ENCODE data around the gene QRFP. TPM values are rescaled to one million over a fixed set of nuclear protein-coding genes. Genes with fewer than 3 reads are reported as not detected.

QRFP gene
- total RNA-seq, 4 donors from 2014 or later: not detected

DNA sequence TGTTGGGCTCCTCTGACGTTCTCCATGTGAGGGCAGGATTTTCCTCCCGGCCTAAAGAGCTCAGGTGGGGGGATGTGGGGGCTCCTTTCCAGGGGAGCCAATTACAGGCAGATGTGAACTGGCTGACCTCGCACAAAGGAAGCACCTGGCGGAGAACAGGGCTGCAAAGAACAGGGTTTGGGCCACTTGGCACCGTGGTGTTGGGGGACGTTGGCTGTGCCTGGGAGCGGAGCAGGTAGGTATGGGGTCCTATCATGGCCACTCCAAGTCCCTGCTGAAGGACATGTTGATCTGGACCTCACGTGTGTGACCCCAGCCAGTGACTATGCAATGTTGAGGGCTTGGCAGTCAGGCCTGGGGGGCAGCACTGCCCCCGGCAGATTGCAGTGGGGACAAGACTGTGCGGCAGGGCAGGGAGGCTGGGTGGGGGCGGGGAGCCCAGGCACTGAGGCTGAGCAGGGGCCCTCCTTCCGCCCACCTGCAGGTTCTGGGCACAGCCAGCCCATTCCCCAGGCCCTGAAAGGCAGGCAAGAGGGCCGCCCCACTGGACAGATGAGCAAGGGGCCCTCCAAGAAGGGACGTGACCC lies 23.0 kb upstream of the QRFP start:
- 66 to 70% methylated on average over 11 to 14 of the region's 14 CpGs for WGBS, 2 donors
- TF ChIP-seq CTCF (IDR thresholded peaks at IDR 0.05) (no peak), POLR2A (IDR thresholded peaks at IDR 0.05) (no peak)
- DNase-seq (ENCODE audit: low spot score in 2 of 2): no peak
- intact Hi-C loops (cut with DNase I; ENCODE audit: low total_unique reads): no loop called here
- H3K4me3 ChIP-seq (ENCODE audit: low read depth, poor library complexity, severe bottlenecking): no peak overlapping the region

GRCh38 chr9:130918826-130919558 lies 22.4 kb upstream of the QRFP start:
- DNase-seq (ENCODE audit: low spot score in 2 of 2): no peak
- no peak overlapping the region for H3K4me3 ChIP-seq (ENCODE audit: low read depth, poor library complexity, severe bottlenecking)
- intact Hi-C loops (cut with DNase I; ENCODE audit: low total_unique reads): no loop called here
- TF ChIP-seq POLR2A (IDR thresholded peaks at IDR 0.05) (no peak), CTCF (IDR thresholded peaks at IDR 0.05) (no peak)
- 57 to 62% methylated on average over 18 to 33 of the region's 33 CpGs for WGBS, 2 donors

DNA sequence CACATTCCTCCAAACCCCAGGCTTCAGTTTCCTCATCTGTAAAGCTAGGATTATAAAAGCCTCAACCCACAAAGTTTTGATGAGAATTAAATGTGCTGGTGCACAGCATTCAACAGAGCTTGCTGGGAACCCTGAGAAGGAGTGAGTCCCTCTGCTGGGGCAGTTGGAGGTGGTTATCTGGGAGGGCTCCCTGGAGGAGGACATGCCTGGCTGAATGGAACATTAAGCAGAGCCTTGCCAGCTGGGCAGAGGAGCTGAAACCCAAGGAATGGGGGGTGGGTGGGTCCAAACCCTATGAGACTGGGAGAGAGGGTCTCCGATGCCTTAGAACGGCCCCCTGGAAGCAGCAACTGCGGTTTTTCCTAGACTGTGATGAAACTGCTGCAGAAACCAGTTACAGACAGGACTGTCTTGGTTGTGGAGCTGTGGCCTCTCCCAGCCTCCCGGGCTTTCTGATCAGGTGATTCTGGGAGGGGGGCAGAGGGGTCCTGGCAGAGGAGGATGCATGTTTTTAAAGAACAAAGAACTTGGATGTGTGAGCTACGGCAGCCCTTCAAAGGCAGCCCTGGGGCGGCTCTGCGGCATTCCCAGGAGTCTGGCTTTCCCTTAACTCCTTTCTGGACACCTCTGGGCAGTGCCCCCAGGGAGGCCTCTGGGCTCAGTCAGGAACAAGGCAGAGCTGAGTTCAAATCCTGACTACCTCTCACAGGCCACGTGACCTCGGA lies 21.7 kb upstream of the QRFP start:
- no peak overlapping the region for H3K4me3 ChIP-seq (ENCODE audit: low read depth, poor library complexity, severe bottlenecking)
- TF ChIP-seq CTCF (IDR thresholded peaks at IDR 0.05) (no peak), POLR2A (IDR thresholded peaks at IDR 0.05) (no peak)
- no peak for DNase-seq (ENCODE audit: low spot score in 2 of 2)
- WGBS, 2 donors: 41 to 43% methylated on average over 9 of the region's 9 CpGs
- intact Hi-C loops (cut with DNase I; ENCODE audit: low total_unique reads): no loop called here

- H3K4me3 ChIP-seq (ENCODE audit: low read depth, poor library complexity, severe bottlenecking): no peak overlapping the region
- DNase-seq (ENCODE audit: low spot score in 2 of 2): no peak
- TF ChIP-seq CTCF (IDR thresholded peaks at IDR 0.05): no peak
- TF ChIP-seq POLR2A (IDR thresholded peaks at IDR 0.05): no peak
- 61 to 69% methylated on average over 27 to 30 of the region's 34 CpGs for WGBS, 2 donors
- intact Hi-C loops (cut with DNase I; ENCODE audit: low total_unique reads): no loop called here
Observed at GRCh38 chr9:130917168-130917960, 20.8 kb upstream of the QRFP start.

DNA sequence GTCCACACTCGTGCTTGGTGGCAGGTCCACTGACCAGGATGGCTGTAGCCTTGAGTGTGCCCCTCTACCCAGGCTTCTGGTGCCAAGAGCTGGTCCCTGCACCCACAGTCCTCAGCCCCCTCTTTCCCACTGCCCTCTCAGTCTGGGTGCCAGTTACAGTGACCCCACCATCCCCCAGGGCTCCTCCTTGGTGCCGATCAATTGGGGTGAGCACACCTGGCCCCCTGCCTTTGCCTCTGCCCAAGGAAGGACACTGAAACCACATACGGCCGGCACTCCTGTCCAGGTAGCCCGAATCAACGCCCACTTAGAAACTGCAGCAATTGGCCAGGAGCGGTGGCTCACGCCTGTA lies 18.5 kb upstream of the QRFP start:
- no peak for DNase-seq (ENCODE audit: low spot score in 2 of 2)
- intact Hi-C loops (cut with DNase I; ENCODE audit: low total_unique reads): no loop called here
- TF ChIP-seq CTCF (IDR thresholded peaks at IDR 0.05) (no peak), POLR2A (IDR thresholded peaks at IDR 0.05) (no peak)
- no peak overlapping the region for H3K4me3 ChIP-seq (ENCODE audit: low read depth, poor library complexity, severe bottlenecking)
- 82 to 92% methylated on average over 4 to 8 of the region's 8 CpGs for WGBS, 2 donors
